ENCODE measurements around the gene STK24.

STK24 gene

GRCh38 chr13:98473788-98474144, 103.1 kb downstream of the STK24 start:
- DNase-seq (no peak), ATAC-seq (no peak)

DNA sequence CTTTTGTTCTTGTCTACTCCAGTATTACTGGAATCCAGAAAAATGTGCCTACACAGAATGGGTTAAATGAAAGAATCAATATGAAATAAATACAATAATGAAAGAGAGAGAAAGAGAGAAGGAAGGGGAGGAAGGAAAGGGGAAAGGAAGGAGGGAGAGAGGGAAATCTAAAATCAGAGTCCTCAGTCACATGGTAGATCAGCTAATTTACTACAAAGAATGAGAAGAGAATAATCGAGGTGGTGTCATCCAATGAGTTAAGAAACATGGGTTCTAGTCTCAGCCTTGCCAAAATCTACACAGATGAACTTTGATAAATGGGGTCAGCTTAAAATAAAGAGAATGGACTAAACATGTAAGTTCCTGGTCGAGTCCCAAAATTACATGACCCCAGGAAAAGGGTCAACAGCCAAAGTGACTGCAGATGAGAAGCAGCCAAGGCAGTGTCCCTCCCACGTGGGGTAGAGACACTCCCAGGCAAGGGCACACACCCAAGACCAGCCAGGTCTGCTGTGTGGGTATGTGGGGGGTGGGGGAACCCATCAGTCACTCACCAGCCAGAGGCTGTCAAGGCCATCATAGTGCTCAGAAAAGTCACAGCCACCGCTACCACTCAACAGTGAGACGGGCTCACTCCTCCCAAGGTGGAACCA, 103.6 kb downstream of the STK24 start:
- ATAC-seq = no peak

GRCh38 chr13:98471934-98472333, 105.0 kb downstream of the STK24 start:
- no peak for DNase-seq
- ATAC-seq = no peak

More for the DNA sequence above, 103.6 kb downstream of the STK24 start:
- no peak for DNase-seq

GRCh38 chr13:98470920-98471319, 106.0 kb downstream of the STK24 start:
- ATAC-seq (no peak), DNase-seq (no peak)

GRCh38 chr13:98468929-98469328, 108.0 kb downstream of the STK24 start:
- DNase-seq = no peak

DNA sequence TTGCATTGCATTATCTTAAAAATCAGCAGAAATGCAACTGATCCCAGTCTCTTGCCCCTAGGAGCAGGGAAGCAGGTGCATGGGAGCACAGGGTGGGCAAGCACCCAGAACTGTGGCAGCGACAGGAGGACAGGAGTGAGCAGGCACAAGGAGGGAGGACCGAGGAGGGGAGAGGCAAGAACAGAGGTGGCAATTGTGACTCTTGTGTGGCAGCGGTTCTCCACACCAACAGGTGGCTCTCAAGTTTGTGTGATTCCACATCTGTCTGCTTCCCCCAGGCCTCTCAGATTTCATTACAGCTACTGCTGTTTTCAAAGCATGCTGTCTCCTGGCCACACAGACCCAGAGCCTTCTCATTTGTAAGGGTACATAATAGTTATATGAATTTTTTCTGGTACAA, 108.5 kb downstream of the STK24 start:
- no peak for ATAC-seq

More at GRCh38 chr13:98468929-98469328, 108.0 kb downstream of the STK24 start:
- ATAC-seq = no peak

GRCh38 chr13:98467263-98467985, 109.5 kb downstream of the STK24 start:
- ATAC-seq (no peak), DNase-seq (no peak)

More for the DNA sequence above, 108.5 kb downstream of the STK24 start:
- DNase-seq = no peak

- ATAC-seq = peak; percentile 67
- peak; percentile 67 for DNase-seq
Observed at GRCh38 chr13:98466634-98467236, 110.2 kb downstream of the STK24 start.

GRCh38 chr13:98462946-98463345, 114.0 kb downstream of the STK24 start:
- no peak for DNase-seq
- ATAC-seq = no peak

GRCh38 chr13:98462241-98462882, 114.5 kb downstream of the STK24 start:
- ATAC-seq = no peak

GRCh38 chr13:98461486-98462240, 115.2 kb downstream of the STK24 start:
- no peak for DNase-seq
- no peak for ATAC-seq

More at GRCh38 chr13:98462241-98462882, 114.5 kb downstream of the STK24 start:
- DNase-seq = no peak

DNA sequence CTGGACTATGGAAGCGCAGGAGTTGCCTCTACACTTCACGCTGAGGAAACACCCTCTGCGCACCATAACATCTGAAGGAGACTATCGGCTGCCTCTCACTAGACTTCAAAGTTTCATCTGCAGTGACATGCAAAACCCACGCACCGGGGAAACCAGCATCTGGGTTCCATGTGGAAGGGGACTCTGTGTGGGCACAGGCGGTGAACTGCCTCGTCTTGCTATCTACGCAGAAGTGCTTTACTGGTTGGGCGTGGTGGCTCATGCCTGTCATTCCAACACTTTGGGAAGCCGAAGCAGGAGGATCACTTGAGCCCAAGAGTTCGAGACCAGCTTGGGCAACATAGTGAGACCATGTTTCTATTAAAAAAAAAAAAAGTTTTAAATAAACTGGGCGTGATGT, 116.4 kb downstream of the STK24 start:
- DNase-seq (no peak), ATAC-seq (no peak)

DNA sequence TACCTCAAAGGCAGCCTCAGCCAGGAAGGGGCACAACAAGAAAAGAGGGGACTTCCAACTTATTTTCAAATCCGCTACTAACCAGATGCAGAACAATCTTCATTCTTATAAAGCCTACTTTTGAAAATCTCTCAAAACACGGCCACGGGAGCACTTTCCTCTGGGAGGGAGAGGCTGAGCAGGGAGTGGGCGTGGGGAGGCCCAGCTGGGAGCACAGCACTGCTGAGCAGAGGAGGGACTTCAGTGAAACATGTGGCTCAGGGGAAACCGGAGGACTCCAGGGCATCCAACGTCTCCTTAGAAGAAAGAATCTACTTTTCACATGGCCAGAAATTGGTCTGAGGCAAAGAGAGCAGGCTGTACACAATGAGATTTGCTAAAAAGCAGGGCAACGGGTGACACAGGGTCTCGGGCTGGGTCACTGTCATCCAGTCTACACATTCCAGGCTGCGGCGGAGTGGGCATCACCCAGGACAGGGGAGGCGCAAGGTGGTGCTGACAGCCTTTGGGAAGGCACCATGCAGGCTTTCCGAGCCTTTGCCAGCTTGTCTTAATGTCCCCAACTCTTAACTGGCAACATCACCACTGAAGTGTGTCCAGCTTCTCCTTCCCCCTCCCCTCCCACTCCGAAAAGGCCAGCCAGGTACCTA, 117.1 kb downstream of the STK24 start:
- DNase-seq = no peak
- peak; percentile 25 for ATAC-seq

- ATAC-seq (no peak), DNase-seq (no peak)
Observed at GRCh38 chr13:98459171-98459681, 117.7 kb downstream of the STK24 start.

DNA sequence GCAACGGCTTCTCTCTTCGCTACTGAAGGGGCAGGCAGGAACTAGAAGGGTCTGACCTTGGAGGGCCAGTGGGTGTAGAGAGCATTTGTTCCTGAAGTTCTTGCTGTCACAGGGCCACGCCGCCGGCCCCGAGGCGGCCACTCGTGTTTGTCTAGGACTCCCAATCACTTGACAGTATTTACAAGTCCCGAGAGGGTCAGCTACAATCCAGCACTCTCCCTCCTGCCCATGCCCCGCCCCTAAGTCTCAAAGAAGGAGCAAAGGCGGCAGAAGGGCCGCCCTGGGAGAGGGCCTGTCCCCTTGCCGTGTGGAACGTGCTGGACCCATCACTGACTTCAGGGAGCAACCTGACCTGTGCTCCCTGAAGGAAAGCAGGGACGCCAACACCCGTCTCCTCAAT, 118.5 kb downstream of the STK24 start:
- ATAC-seq (no peak), DNase-seq (no peak)

DNA sequence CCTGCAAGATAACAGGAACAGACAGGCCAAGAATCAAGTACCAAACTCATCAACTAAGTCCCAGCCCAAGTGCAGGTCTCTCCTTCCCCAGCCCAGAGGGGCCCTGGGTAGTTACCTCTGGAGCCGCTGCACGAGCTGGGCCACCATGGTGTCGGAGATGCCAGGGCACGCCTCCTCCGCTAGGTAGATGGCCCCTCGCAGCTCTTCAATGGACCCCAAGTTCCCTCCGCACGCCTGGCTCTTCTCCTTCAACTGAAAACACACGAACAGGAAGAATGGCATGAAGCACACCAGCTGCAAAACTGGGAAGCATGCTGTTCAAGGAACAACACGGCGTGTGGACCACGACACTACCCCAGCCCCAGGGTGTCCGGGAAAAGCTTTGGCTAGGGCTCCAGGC, 119.9 kb downstream of the STK24 start:
- DNase-seq = no peak
- no peak for ATAC-seq

DNA sequence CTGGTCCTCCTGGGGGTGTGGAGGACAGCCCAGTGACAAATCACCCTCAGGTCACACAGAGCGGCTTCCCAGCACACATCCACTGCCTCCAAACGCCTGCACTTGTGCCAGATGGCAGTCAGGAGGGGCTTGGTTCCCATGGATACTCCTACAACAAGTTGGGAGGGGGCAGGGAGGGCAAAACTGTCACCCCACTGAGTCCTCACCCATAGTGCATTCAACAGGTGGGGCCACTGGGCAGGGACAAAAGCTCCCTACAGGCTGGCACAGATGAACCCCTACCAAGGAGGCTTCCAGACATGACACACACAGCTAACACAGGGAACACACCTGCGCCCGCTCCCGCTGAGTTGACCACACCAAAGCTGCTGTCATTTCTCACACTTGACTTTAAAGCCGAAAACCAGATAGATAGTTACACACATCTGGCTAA, 120.5 kb downstream of the STK24 start:
- no peak for DNase-seq
- ATAC-seq = no peak

GRCh38 chr13:98454389-98454881, 122.5 kb downstream of the STK24 start:
- DNase-seq = no peak
- ATAC-seq = no peak

- ATAC-seq (no peak), DNase-seq (no peak)
Observed at GRCh38 chr13:98452851-98453843, 123.8 kb downstream of the STK24 start.

Measured in stimulated activated naive CD8-positive, alpha-beta T cell treated with anti-CD3 and anti-CD28 coated beads, Interleukin-15, Interleukin-2, amounts not matched to agents 100 U/mL and 50 U/mL, for 24 hours (primary cell).